ENCODE data around the gene MCAM.

MCAM gene

DNA sequence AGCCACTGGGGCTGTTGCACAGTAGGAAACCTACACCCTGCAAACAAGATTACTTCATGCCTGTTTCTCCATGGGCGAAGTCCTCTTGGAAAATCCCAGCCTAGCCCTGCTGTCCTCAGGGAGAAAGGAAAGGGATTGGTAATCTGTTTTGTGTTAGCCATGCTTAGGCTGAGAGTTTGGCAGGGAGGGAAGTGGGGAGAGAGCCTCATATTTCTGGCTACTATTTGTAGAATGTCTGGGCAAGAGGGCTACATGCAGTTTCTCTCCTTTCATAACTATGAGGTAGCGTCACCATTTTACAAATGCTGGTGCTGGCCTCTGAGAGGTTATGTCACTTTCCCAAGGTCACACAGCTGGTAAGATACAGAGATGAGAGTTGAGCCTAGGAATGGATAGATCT, 30.3 kb upstream of the MCAM start:
- no peak for DNase-seq (ENCODE audit: extremely low read depth, insufficient read length)
- TF ChIP-seq, protein P1, sequence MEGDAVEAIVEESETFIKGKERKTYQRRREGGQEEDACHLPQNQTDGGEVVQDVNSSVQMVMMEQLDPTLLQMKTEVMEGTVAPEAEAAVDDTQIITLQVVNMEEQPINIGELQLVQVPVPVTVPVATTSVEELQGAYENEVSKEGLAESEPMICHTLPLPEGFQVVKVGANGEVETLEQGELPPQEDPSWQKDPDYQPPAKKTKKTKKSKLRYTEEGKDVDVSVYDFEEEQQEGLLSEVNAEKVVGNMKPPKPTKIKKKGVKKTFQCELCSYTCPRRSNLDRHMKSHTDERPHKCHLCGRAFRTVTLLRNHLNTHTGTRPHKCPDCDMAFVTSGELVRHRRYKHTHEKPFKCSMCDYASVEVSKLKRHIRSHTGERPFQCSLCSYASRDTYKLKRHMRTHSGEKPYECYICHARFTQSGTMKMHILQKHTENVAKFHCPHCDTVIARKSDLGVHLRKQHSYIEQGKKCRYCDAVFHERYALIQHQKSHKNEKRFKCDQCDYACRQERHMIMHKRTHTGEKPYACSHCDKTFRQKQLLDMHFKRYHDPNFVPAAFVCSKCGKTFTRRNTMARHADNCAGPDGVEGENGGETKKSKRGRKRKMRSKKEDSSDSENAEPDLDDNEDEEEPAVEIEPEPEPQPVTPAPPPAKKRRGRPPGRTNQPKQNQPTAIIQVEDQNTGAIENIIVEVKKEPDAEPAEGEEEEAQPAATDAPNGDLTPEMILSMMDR (IDR thresholded peaks at IDR 0.05; ENCODE audit: insufficient read depth, low read length, poor library complexity, severe bottlenecking) = no peak
- Histone ChIP-seq H3K27me3 (replicated peaks; ENCODE audit: control insufficient read depth, insufficient read depth, low read length) (peaks cover 2% of the 10 kb centered on the region), H3K4me3 (replicated peaks; ENCODE audit: low read depth, low read length) (no peak overlapping the region), H3K36me3 (ENCODE audit: control insufficient read depth, insufficient read depth, low read length) (no peaks in the 10 kb centered on the region)

DNA sequence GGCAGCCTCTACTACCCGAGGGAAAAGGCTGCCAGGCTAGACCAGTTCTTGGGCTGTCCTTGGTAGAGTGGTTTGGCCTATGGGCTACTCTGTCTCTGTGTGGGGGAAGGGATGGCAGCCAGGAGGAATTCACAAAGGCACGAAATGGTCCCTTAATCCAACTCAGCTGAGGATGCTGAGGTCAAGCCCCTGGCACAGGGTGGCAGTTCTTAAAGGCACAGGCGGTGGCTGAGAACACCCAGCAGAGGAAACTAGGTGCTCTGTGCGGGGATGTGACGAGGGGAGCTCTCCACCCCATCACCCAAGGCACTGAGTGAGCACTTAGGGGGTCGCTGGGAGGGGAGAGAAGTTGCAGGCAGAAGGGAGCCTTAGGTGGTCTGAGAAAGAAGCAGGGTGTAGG, 29.7 kb upstream of the MCAM start, which contains the start of gene MFRP:
Gene MFRP (minus strand): TSS at position 101 of the 400 bp plus-strand sequence. CDS start 192 bp downstream, outside the sequence.
- TF ChIP-seq, protein P1 (IDR thresholded peaks at IDR 0.05; ENCODE audit: insufficient read depth, low read length, poor library complexity, severe bottlenecking) = no peak
- Histone ChIP-seq H3K27me3 (replicated peaks; ENCODE audit: control insufficient read depth, insufficient read depth, low read length) (peaks cover 2% of the 10 kb centered on the region), H3K36me3 (ENCODE audit: control insufficient read depth, insufficient read depth, low read length) (no peaks in the 10 kb centered on the region), H3K4me3 (replicated peaks; ENCODE audit: low read depth, low read length) (no peak within 1 kb of the TSS)
- DNase-seq (ENCODE audit: extremely low read depth, insufficient read length) = no peak

DNA sequence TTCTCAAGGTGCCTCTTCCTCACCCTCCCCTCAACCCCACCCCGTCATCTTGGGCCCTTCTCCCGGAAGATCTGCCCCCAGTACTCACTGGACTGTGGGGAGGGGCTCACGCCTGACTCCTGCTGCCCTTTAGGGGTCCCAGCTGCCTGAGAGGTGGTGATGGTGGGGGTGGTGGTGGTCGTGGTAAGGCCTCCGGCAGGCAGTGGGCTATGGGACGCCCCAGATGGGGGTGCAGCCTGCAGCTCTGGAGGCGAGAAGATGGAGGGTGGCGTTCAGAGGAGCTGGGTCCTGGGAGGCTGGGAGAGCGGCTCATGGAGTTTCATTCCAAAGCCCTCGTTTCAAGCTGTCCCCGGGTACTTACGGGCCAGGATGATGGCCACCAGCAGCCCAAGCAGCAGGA, 28.8 kb upstream of the MCAM start:
- Histone ChIP-seq H3K36me3 (ENCODE audit: control insufficient read depth, insufficient read depth, low read length) (no peaks in the 10 kb centered on the region), H3K27me3 (replicated peaks; ENCODE audit: control insufficient read depth, insufficient read depth, low read length) (peaks cover 2% of the 10 kb centered on the region)
- TF ChIP-seq, protein P1 (IDR thresholded peaks at IDR 0.05; ENCODE audit: insufficient read depth, low read length, poor library complexity, severe bottlenecking) = no peak

DNA sequence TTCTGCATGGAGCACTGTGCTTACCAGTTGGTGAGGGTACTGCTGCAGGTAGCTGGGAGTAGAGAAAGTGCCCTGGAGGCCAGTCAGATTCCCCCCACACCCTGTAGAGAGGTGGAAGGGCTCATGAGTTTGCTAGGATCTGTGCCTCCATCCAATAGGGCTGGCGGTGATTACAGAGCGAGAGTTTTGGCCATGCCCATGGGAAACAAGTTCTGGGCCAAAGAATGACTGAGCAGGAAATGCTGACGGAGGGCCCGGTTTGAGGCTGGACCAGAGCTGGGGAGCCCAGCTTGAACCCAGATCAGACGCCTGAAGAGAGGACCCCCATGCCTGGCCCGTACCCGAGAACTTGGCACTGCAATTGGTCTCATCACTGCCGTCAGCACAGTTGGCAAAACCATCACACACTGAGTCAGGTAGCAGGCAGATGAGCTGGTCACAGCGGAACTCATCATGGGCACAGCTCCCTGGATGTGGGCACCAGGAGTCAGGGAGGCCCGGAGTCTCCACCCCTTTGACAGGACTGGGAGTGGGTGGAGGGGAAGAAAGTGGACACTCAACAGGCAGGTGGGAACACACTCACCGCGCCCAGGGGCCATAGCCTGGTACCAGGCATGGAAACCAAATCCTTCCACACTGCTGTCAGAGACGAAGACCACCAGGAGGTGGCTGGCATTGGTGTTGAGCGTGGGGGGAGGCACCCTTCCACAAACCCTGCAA, 27.5 kb upstream of the MCAM start:
- TF ChIP-seq, protein P1 (IDR thresholded peaks at IDR 0.05; ENCODE audit: insufficient read depth, low read length, poor library complexity, severe bottlenecking) = no peak
- DNase-seq (ENCODE audit: extremely low read depth, insufficient read length) = no peak
- no peak overlapping the region for H3K4me3 ChIP-seq (replicated peaks; ENCODE audit: low read depth, low read length)
- H3K36me3 ChIP-seq (ENCODE audit: control insufficient read depth, insufficient read depth, low read length) = no peaks in the 10 kb centered on the region
- peaks cover 2% of the 10 kb centered on the region for H3K27me3 ChIP-seq (replicated peaks; ENCODE audit: control insufficient read depth, insufficient read depth, low read length)

More for the DNA sequence above, 28.8 kb upstream of the MCAM start:
- no peak for DNase-seq (ENCODE audit: extremely low read depth, insufficient read length)
- H3K4me3 ChIP-seq (replicated peaks; ENCODE audit: low read depth, low read length) = no peak overlapping the region

DNA sequence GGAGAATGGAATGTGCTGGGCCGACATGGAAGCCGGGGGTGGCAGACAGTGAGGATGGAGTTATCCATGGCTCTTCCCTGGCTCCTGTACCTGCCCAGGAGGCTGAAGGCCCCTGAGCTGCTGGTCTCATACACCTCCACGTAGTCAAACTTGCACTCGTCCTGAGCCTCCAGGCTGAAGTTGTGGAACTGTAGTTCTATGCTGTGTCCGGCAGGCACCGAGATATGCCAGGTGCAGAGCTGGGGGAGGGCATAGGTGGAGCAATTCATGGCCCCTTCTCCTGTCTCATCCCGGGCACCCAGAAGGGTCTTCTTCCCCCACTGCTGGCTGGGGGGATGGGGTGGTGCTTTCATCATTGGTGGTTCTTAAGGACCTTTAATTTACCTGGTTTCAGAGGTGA, 26.8 kb upstream of the MCAM start:
- Histone ChIP-seq H3K4me3 (replicated peaks; ENCODE audit: low read depth, low read length) (no peak overlapping the region), H3K36me3 (ENCODE audit: control insufficient read depth, insufficient read depth, low read length) (no peaks in the 10 kb centered on the region), H3K27me3 (replicated peaks; ENCODE audit: control insufficient read depth, insufficient read depth, low read length) (peaks cover 2% of the 10 kb centered on the region)
- no peak for DNase-seq (ENCODE audit: extremely low read depth, insufficient read length)
- TF ChIP-seq, protein P1 (IDR thresholded peaks at IDR 0.05; ENCODE audit: insufficient read depth, low read length, poor library complexity, severe bottlenecking) = no peak
